Spleen (tissue), 7 donors: ENCODE data around the gene ZNF774.

Experiments
- POLR2AphosphoS5 ChIP-seq, 3 donors: sonication (generic); formaldehyde crosslinking; IDR thresholded peaks; one replicate each; pipeline ENCODE4 v1.5.1; 2017; ENCODE audit warnings: antibody characterized with exemption in 3 of 3
- TF ChIP-seq, protein P1 (sequence below), 11 experiments: fragments of 200-600 bp in 7 of 11; fragments of 450-650 bp in 4 of 11; sonication (generic) in 4 of 11; IDR thresholded peaks in 8 of 11; conservative IDR thresholded peaks in 3 of 11; 1 replicate in 7 of 11; 2 replicates in 4 of 11; pipeline versions ENCODE4 v1.4.0 to v1.8.0; 2016 to 2021; ENCODE audit warnings: antibody characterized with exemption in 11 of 11, inconsistent platforms in 4 of 11, mild to moderate bottlenecking in 1 of 11
- donor health status: DM: no; HTN: no; CAD: no; lungs with moderate emphysema.
- donor health status: DM: no; HTN: no; CAD: no.
- donor health status: DM: no; HTN: no; CAD: no.

DNA sequence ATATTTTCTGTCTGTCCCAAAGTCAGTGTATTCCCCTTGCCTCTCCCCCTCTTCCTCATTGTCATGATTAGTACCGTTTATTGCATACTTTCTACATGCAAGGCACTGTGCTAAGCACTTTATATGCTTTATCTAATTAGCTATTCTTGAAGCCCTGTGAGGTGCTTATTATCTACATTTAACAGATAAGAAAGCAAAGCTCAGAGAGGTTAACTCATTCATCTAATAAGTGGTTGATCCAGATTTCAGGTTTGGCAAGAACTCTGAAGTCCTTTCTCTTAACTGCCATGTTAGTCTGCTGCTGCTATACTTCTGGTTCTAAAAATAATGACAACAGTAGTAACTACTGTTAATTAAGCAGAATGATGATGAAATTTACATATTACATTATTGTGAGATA lies 49.4 kb downstream of the ZNF774 start:
- TF ChIP-seq, protein P1, sequence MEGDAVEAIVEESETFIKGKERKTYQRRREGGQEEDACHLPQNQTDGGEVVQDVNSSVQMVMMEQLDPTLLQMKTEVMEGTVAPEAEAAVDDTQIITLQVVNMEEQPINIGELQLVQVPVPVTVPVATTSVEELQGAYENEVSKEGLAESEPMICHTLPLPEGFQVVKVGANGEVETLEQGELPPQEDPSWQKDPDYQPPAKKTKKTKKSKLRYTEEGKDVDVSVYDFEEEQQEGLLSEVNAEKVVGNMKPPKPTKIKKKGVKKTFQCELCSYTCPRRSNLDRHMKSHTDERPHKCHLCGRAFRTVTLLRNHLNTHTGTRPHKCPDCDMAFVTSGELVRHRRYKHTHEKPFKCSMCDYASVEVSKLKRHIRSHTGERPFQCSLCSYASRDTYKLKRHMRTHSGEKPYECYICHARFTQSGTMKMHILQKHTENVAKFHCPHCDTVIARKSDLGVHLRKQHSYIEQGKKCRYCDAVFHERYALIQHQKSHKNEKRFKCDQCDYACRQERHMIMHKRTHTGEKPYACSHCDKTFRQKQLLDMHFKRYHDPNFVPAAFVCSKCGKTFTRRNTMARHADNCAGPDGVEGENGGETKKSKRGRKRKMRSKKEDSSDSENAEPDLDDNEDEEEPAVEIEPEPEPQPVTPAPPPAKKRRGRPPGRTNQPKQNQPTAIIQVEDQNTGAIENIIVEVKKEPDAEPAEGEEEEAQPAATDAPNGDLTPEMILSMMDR (IDR thresholded peaks at IDR 0.05 in 8 of 11, conservative IDR thresholded peaks at IDR 0.05 in 3 of 11): no peak
- no peak for TF ChIP-seq POLR2AphosphoS5 (IDR thresholded peaks at IDR 0.05)
